Stimulated activated CD4-positive, alpha-beta T cell treated with anti-CD3 and anti-CD28 coated beads, Interleukin-15, amount 100 ng/mL, for 48 hours (primary cell): Measurements from ENCODE around the gene KRTAP4-7.
"Not testable (repeated sequence)": the region's sequence is repeated elsewhere in the genome, so short reads cannot be mapped to it uniquely, and the experiment has no call there.

ENCODE experiments used
- DNase-seq, 2 donors: peaks; one replicate each; pipeline ENCODE4 v3.0.0-alpha.2; 2020; ENCODE audit warnings: low read depth in 2 of 2

The KRTAP4-7 gene

DNA sequence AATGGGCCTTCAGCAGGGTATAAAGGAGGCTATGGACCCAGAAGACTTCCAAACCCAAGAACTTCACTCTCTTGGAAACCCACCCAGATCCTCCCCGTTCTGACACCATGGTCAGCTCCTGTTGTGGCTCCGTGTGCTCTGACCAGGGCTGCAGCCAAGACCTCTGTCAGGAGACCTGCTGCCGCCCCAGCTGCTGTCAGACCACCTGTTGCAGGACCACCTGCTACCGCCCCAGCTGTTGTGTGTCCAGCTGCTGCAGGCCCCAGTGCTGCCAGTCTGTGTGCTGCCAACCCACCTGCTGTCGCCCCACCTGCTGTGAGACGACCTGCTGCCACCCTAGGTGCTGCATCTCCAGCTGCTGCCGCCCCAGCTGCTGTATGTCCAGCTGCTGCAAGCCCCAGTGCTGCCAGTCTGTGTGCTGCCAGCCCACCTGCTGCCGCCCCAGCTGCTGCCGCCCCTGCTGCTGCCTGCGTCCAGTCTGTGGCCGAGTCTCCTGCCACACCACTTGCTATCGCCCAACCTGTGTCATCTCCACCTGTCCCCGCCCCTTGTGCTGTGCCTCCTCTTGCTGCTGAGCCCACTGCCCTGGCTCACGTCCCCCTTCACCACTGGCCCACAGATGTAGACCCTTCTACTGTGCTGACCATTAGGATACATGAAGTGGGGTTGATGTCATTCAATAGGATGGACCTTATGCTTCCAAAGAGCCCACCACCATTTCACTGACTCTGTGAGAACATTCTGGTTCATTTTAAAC lies at the start of gene KRTAP4-7:
KRTAP4-7 (plus strand) TSS at position 51 of the 757 bp plus-strand sequence; CDS start at position 108, 57 bp downstream.
- DNase-seq = not testable (repeated sequence)

DNA sequence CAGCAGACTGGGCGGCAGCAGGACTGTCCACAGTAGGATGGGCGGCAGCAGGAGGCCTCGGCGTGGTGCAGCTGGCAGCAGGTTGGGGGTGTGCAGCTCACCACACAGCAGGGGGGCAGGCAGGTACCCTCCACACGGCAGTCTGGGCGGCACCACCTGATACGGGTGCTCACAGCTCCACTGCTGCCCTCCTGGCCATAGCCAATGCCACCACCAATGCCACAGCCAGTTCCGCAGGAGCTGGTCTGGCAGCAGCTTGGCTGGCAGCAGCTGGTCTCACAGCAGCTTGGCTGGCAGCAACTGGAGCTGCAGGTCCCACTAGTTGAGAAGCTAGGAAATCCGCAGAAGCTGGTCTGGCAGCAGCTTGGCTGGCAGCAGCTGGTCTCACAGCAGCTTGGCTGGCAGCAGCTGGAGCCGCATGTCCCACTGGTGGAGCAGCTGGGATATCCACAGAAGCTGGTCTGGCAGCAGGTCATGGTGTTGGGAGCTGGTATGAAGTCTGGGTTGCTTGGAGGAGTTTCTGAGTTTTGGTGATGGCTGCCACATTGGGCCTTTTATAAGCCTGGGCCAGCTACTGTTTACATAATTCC lies 49.5 kb upstream of the KRTAP4-7 start, which contains the start of gene KRTAP1-3:
KRTAP1-3 (minus strand) TSS at position 529 of the 590 bp plus-strand sequence; CDS start at position 476, 53 bp downstream.
- not testable (repeated sequence) for DNase-seq

GRCh38 chr17:41037853-41038350 lies 46.0 kb upstream of the KRTAP4-7 start:
- DNase-seq = no peak

- DNase-seq = not testable (repeated sequence)
These were observed 43.0 kb upstream of the KRTAP4-7 start, which contains the start of gene KRTAP1-1 for GRCh38 chr17:41040783-41041571. Gene KRTAP1-1, minus strand, starts transcription at chr17:41041450. Its CDS starts 53 bp downstream, at chr17:41041397.

DNA sequence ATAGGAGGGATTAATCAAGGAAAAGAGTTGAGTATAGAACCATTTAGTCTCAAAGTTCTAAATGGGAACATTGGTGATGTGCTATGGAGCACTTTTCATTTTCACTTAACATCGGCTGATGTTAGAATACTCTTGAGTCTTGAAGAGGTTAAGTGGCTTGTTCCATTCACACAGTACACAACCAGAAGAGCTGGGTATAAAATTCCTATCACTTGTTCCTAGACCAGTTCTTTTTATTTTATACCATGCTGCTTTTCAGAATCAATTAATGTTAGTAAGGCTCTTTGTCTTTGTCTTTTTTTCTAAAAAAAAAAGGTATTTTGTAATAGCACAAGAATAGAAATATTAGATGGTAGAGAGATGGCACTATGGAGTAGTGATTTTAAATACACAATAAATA lies 41.0 kb upstream of the KRTAP4-7 start:
- no peak for DNase-seq

DNA sequence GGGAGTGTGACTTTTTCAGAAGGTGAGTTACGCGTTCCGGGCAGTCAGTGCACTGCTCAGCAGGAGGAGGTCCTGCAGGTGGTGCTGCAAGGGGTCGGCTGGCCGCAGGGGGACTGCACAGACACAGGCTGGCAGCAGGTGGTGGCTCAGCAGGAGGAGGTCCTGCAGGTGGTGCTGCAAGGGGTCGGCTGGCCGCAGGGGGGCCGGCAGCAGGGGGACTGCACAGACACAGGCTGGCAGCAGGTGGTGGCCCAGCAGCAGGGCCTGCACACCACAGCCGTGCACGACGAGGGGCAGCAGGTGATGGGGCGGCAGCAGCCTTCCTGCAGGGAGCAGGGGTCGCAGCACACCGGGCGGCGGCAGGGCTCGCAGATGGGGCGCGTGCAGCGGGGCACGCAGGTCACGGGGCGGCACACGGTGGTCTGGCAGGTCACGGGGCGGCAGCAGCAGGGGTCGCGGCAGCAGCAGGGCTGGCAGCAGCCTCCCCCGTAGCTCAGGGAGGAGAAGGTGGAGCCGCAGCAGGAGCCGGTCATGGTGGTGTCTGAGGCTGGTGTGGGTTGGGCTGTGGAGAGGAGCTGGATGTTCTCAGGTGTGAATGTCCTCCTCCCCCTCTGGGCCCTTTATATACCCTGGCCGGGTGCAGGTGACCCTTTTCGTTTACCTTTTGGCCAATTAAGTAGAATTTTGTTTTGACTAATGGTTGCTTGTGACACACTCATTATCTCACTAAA lies 37.0 kb upstream of the KRTAP4-7 start, which contains the start of gene KRTAP2-1:
KRTAP2-1 (minus strand) TSS at position 582 of the 731 bp plus-strand sequence; CDS start at position 533, 49 bp downstream.
- not testable (repeated sequence) for DNase-seq

GRCh38 chr17:41048441-41048840 lies 35.5 kb upstream of the KRTAP4-7 start:
- DNase-seq = no peak

- DNase-seq = no peak
These were observed 34.8 kb upstream of the KRTAP4-7 start for GRCh38 chr17:41049110-41049509.

GRCh38 chr17:41052566-41052965 lies 31.4 kb upstream of the KRTAP4-7 start:
- no peak for DNase-seq

- DNase-seq = no peak
These were observed 29.9 kb upstream of the KRTAP4-7 start for GRCh38 chr17:41054025-41054424.

DNA sequence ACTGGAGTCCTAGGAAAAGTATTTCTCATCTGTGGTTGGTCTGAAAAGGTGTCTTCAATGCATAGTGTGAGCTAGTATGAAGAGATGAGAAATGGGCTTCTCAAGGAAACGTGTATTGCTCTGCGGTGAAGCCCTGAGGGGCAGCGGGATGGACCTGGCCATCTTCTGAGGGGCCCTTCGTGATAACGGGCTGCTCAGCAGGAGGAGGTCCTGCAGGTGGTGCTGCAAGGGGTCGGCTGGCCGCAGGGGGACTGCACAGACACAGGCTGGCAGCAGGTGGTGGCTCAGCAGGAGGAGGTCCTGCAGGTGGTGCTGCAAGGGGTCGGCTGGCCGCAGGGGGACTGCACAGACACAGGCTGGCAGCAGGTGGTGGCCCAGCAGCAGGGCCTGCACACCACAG lies 29.4 kb upstream of the KRTAP4-7 start:
- not testable (repeated sequence) for DNase-seq

DNA sequence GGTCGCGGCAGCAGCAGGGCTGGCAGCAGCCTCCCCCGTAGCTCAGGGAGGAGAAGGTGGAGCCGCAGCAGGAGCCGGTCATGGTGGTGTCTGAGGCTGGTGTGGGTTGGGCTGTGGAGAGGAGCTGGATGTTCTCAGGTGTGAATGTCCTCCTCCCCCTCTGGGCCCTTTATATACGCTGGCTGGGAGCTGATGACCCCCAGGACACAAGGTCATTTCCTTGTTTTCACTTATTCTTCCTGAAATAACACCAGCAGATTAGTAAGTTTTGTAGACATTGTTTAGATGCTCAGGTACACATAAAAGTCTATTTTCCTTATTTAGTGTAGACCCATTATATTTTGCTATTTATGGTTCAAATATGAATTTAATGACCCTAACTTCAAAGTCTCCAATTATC lies 28.8 kb upstream of the KRTAP4-7 start, which contains the start of gene KRTAP2-2:
KRTAP2-2 (minus strand) TSS at position 101 of the 400 bp plus-strand sequence; CDS start at position 82, 19 bp downstream.
- DNase-seq = not testable (repeated sequence)

DNA sequence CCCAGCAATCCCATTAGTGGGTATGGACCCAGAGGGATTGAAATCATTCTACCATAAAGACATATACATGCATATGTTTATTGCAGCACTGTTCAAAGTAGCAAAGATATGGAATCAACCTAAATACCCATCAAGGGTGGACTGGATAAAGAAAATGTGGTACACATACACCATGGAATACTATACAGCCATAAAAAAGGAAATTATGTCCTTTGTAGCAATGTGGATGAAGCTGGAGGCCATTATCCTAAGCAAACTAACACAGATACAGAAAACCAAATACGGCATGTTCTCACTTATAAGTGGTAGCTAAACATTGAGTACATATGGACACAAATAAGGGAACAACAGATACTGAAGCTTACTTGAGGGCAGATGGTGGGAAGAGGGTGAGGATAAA lies 26.4 kb upstream of the KRTAP4-7 start:
- no peak for DNase-seq

DNA sequence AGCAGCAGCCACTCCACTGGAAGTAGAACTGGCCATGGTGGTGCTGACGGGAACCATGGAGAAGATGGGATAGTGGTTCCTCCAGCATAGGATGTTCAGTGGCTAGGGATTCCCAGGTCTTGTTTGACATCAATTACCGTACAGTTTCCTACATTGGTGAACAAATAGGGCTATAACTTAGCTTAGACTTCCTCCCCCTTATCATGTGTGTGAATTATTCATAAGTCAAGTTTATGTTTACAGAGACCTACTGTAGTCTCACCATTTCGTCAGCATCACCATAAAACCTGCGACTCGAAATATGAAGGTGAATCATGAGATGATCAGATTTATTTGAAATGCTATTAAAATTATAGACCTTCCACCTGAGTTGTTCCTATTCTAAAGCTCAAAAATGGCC lies 25.2 kb upstream of the KRTAP4-7 start:
- DNase-seq = no peak

GRCh38 chr17:41059276-41060051 lies 24.5 kb upstream of the KRTAP4-7 start:
- not testable (repeated sequence) for DNase-seq

- no peak for DNase-seq
These were observed 23.8 kb upstream of the KRTAP4-7 start, which contains the start of gene KRTAP2-3 for GRCh38 chr17:41060052-41060604. Gene KRTAP2-3, minus strand, starts transcription at chr17:41060114. Its CDS starts 64 bp downstream, at chr17:41060050.

- no peak for DNase-seq
These were observed 22.0 kb upstream of the KRTAP4-7 start for GRCh38 chr17:41061964-41062363.

- no peak for DNase-seq
These were observed 20.5 kb upstream of the KRTAP4-7 start for GRCh38 chr17:41063449-41063848.

GRCh38 chr17:41064301-41064700 lies 19.6 kb upstream of the KRTAP4-7 start:
- DNase-seq = no peak
